Ovary (tissue), 9 donors: ENCODE measurements around the gene OTULINL. TPM values are rescaled to one million over a fixed set of nuclear protein-coding genes. Genes with fewer than 3 reads are reported as not detected.

Source experiments
- DNase-seq, 5 donors: peaks; one replicate each; pipeline ENCODE4 v3.0.0-alpha.2; 2019 to 2020
- H3K27ac ChIP-seq, 2 donors: fragments of 200-600 bp; one replicate each; pipeline versions ENCODE4 v1.5.1 to v1.8.0; 2019 to 2022
- H3K27me3 ChIP-seq: fragments of 200-600 bp; one replicate; pipeline ENCODE4 v1.8.0; 2022
- H3K36me3 ChIP-seq: fragments of 200-600 bp; sonication (generic); one replicate; pipeline ENCODE4 v1.5.1; 2019
- H3K4me1 ChIP-seq: one replicate; pipeline ENCODE4 v1.8.1; 2013; ENCODE audit warnings: mild to moderate bottlenecking, moderate library complexity; ENCODE audit not compliant: insufficient read depth
- H3K4me3 ChIP-seq: fragments of 200-600 bp; sonication (generic); one replicate; pipeline ENCODE4 v1.5.1; 2017
- H3K9me3 ChIP-seq, 2 donors: fragments of 200-600 bp in 1 of 2; sonication (generic) in 1 of 2; one replicate each; pipeline versions ENCODE4 v1.5.1 to v1.8.1; 2013 to 2019; ENCODE audit warnings: mild to moderate bottlenecking in 1 of 2, moderate library complexity in 1 of 2
- EP300 ChIP-seq: sonication (generic); formaldehyde crosslinking; IDR thresholded peaks from one replicate; pipeline ENCODE4 v1.6.1; 2017; ENCODE audit warnings: antibody characterized with exemption
- POLR2A ChIP-seq: fragments of 450-650 bp; IDR thresholded peaks from one replicate; pipeline ENCODE4 v1.6.1; 2017; ENCODE audit warnings: antibody characterized with exemption, mild to moderate bottlenecking, moderate library complexity
- WGBS, 3 donors: extraction: QIAGEN DNeasy Blood & Tissue Kit in 1 of 3; methylation state at CpG; one replicate each; pipeline versions ENCODE4 v1.1.5 to v1.1.7; 2013 to 2017; 5-methylcytosine and 5-hydroxymethylcytosine counted together
- intact Hi-C, 4 donors: fragments of 100-400 bp; cut with DNase I; formaldehyde crosslinking; loops; one replicate each; pipeline versions ENCODE4 v1.11.0 to v1.15.1; 2022 to 2023
- polyA plus RNA-seq, 2 donors: library from polyadenylated mRNA; stranded (reverse); fragments of 200-250 nt in 1 of 2; fragments of 350-450 nt in 1 of 2; fragmentation: Illumina TruSeq in 1 of 2; extraction: RNeasy Lipid Tissue Mini Kit (QIAGEN cat#74804) in 1 of 2; gene quantifications; one replicate each; pipeline ENCODE4 v1.2.3, GENCODE V29; 2013 to 2014
- total RNA-seq, 7 donors: library from RNA; depleted of rRNA in 2 of 7; stranded (reverse); fragments of >200 nt in 2 of 7; fragmentation: NEBNext Ultra II Directional in 3 of 7; extraction: Animal tissue kit (Norgen Biotek cat#: 25700) in 3 of 7; gene quantifications; one replicate each; pipeline versions ENCODE4 v1.1.0 to v1.2.4, GENCODE V29; 2016 to 2023
- TF ChIP-seq, protein P1 (sequence below), 3 donors: fragments of 450-650 bp in 2 of 3; fragments of 200-600 bp in 1 of 3; IDR thresholded peaks; one replicate each; pipeline versions ENCODE4 v1.5.1 to v1.8.0; 2016 to 2022; ENCODE audit warnings: antibody characterized with exemption in 3 of 3, mild to moderate bottlenecking in 1 of 3
- donor health status: DM: no; HTN: no; CAD: no; lungs with moderate emphysema.
- donor health status: DM: no; HTN: no; CAD: no.
- donor health status: Bipolar disorder and iron deficiency.
- donor health status: DM: yes; HTN: yes; CAD: no.
- donor health status: DM: no; HTN: no; CAD: no.
- donor health status: DM: yes; HTN: yes; CAD: no.

The OTULINL gene
- total and polyA plus RNA-seq, 9 donors = 2.3 to 14.9 (median 5.3) TPM

DNA sequence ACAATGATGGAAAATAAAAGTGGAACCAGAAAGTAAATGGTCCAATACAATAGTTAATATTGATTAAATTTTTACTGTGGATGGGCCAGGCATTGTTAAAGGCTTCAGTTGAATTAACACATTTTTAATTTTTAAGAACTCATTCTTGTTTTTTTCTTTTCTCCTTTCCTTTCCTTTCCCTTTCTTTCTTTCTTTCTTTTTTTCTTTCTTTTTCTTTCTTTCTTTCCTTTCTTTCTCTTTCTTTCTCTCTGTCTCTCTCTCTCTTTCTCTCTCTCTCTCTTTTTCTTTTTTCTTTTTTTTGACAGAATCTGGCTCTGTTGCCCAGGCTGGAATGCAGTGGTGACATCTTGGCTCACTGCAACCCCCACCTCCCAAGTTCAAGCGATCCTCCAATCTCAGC lies 13.3 kb upstream of the OTULINL start:
- TF ChIP-seq EP300 = no peak
- TF ChIP-seq, protein P1, sequence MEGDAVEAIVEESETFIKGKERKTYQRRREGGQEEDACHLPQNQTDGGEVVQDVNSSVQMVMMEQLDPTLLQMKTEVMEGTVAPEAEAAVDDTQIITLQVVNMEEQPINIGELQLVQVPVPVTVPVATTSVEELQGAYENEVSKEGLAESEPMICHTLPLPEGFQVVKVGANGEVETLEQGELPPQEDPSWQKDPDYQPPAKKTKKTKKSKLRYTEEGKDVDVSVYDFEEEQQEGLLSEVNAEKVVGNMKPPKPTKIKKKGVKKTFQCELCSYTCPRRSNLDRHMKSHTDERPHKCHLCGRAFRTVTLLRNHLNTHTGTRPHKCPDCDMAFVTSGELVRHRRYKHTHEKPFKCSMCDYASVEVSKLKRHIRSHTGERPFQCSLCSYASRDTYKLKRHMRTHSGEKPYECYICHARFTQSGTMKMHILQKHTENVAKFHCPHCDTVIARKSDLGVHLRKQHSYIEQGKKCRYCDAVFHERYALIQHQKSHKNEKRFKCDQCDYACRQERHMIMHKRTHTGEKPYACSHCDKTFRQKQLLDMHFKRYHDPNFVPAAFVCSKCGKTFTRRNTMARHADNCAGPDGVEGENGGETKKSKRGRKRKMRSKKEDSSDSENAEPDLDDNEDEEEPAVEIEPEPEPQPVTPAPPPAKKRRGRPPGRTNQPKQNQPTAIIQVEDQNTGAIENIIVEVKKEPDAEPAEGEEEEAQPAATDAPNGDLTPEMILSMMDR (IDR thresholded peaks at IDR 0.05) = no peak
- TF ChIP-seq POLR2A = no peak

DNA sequence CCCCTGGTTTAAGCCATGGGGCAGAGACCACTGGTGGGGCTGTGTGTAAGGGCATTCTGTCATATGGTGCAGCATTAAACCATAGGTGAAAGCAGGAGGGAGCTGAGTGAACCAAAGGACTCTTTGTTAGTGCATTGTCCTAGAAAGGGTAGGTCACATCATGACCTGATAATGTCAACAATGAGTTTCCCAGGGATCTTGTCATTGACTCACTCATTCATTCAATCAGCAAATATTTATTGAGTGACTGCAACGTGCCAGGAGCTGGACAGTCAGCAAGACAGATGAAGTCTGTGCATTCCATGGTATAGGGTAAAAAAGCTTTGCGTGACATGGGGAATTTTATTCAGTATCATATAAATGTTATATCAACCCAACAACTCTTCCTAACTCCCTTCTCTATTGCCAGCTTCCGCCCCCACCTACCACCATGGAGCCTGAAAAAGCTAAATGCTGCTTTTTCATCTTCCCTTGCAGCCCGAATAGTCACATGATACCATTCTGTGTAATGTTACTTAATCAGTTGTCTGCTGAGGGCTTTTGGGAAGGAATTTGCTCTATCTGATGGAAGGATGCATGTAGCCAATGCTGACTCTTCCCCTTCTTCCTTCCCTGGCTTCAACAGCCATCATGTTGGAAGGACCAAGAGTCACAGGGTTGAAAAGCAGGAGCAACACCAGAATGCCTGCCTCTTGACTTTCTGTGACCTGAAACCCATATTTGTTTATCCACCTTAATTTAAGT lies 11.5 kb upstream of the OTULINL start:
- intact Hi-C loops = no loop called here
- H3K36me3 ChIP-seq = no peaks in the 10 kb centered on the region
- no peaks in the 10 kb centered on the region for H3K9me3 ChIP-seq
- no peak overlapping the region for H3K4me3 ChIP-seq
- no peaks in the 10 kb centered on the region for H3K4me1 ChIP-seq
- no peak overlapping the region for H3K27ac ChIP-seq
- TF ChIP-seq POLR2A (no peak), EP300 (no peak)
- TF ChIP-seq, protein P1 (IDR thresholded peaks at IDR 0.05) = no peak
- 77 to 86% (median 82%) methylated on average over 4 of the region's 4 CpGs for WGBS, 3 donors
- H3K27me3 ChIP-seq = no peaks in the 10 kb centered on the region
- no peak for DNase-seq

More for the DNA sequence above, 13.3 kb upstream of the OTULINL start:
- WGBS, 3 donors = 83 to 90% (median 86%) methylated on average over 1 of the region's 1 CpG
- DNase-seq = no peak
- no peak overlapping the region for H3K4me3 ChIP-seq
- intact Hi-C loops = no loop called here
- no peaks in the 10 kb centered on the region for H3K36me3 ChIP-seq
- H3K27ac ChIP-seq = no peak overlapping the region
- no peaks in the 10 kb centered on the region for H3K9me3 ChIP-seq
- no peaks in the 10 kb centered on the region for H3K27me3 ChIP-seq
- H3K4me1 ChIP-seq = no peaks in the 10 kb centered on the region

DNA sequence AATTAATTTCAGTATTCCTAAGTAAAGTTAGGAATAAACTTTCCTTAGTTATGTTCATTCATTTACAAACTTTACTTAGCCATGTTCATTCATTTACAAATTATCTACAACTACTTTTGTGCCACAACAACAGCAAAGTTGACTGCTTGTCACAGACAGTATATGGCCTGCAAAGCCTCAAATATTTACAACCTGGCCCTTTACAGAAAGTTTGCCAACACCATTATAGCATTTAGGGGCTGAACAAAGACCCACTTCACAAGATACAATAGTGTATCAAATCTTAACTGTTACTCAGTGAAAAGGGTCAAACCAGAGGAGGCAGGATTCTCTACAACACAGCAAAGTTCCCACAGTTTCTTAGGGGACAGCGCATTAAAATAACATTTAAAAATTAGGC lies 9.7 kb upstream of the OTULINL start:
- no peaks in the 10 kb centered on the region for H3K36me3 ChIP-seq
- no peak overlapping the region for H3K27ac ChIP-seq
- 95 to 100% (median 96%) methylated on average over 1 of the region's 1 CpG for WGBS, 3 donors
- intact Hi-C loops = no loop called here
- no peak for DNase-seq
- no peaks in the 10 kb centered on the region for H3K4me1 ChIP-seq
- no peak overlapping the region for H3K4me3 ChIP-seq
- no peaks in the 10 kb centered on the region for H3K27me3 ChIP-seq
- no peaks in the 10 kb centered on the region for H3K9me3 ChIP-seq
- TF ChIP-seq EP300 = no peak
- TF ChIP-seq, protein P1 (IDR thresholded peaks at IDR 0.05) = no peak
- no peak for TF ChIP-seq POLR2A

DNA sequence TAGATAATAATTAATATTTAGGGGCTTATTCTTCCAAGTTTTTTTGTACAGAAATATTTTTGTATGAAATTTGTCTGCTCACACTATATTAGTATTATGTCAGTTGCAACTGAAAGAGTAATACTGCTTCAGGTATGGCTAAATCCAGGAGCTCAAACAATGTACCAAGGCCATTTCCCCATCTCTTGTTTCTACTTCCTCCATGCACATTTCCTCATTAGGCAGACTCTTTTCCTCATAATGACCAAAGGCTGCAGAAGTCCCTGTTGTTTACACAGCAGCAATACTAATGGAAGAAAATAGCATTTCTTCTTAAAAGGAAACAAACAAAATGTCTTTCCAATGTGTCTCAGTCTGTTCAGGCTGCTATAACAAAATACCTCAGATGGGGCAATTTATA lies 9.2 kb upstream of the OTULINL start:
- intact Hi-C loops = no loop called here
- H3K27me3 ChIP-seq = no peaks in the 10 kb centered on the region
- no peaks in the 10 kb centered on the region for H3K36me3 ChIP-seq
- no peaks in the 10 kb centered on the region for H3K4me1 ChIP-seq
- H3K9me3 ChIP-seq = no peaks in the 10 kb centered on the region
- no peak for DNase-seq
- TF ChIP-seq, protein P1 (IDR thresholded peaks at IDR 0.05) = no peak
- TF ChIP-seq EP300 (no peak), POLR2A (no peak)
- H3K27ac ChIP-seq = no peak overlapping the region
- H3K4me3 ChIP-seq = no peak overlapping the region
